OCI-LY1 (cell line): ENCODE data around the gene CSNK1D.

Experiments
- EZH2 ChIP-seq: fragments of 200-600 bp; sonication (generic), shearing (Covaris generic); IDR thresholded peaks from 2 replicates; pipeline ENCODE4 v1.8.0; 2017; ENCODE audit warnings: borderline replicate concordance, mixed run types, mild to moderate bottlenecking, antibody characterized with exemption, low read length, moderate library complexity, mixed read lengths
- TF ChIP-seq, protein P1 (sequence below): fragments of 200-600 bp; sonication (generic), shearing (Covaris generic); IDR thresholded peaks from 2 replicates; pipeline ENCODE4 v1.5.1; 2017; ENCODE audit warnings: mild to moderate bottlenecking, antibody characterized with exemption, low read length, moderate library complexity, mixed read lengths

DNA sequence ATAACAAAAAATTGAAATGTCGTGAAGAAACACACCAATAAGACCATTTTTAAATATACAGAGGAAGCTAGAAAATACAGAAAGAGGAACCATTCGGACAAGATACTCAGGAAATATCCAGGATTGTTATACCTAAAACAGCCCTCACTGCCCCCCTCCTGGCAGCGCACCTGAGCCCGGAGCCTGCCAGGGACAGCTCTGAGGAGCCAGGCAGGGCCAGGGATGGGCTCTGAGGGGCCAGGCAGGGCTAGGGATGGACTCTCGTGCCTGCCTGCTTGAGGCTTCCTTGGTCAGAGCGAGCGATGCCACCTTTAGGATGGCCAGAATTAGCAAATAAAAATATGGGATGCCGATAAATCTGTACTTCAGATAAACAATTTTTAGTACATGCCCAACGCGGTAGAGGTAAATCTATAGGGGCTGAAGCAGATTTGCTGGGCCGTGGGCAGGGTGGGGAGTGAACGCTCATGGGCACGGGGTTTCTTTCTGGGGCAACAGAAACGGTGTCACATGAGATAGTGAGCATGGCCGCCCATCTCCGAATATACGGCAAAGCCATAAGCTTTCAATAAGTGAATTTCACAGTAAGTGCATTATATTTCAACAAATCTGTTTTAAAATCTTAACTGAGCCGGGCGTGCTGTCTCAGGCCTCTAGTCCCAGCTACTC lies 18.2 kb upstream of the CSNK1D start:
- TF ChIP-seq, protein P1, sequence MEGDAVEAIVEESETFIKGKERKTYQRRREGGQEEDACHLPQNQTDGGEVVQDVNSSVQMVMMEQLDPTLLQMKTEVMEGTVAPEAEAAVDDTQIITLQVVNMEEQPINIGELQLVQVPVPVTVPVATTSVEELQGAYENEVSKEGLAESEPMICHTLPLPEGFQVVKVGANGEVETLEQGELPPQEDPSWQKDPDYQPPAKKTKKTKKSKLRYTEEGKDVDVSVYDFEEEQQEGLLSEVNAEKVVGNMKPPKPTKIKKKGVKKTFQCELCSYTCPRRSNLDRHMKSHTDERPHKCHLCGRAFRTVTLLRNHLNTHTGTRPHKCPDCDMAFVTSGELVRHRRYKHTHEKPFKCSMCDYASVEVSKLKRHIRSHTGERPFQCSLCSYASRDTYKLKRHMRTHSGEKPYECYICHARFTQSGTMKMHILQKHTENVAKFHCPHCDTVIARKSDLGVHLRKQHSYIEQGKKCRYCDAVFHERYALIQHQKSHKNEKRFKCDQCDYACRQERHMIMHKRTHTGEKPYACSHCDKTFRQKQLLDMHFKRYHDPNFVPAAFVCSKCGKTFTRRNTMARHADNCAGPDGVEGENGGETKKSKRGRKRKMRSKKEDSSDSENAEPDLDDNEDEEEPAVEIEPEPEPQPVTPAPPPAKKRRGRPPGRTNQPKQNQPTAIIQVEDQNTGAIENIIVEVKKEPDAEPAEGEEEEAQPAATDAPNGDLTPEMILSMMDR: no peak
- no peak for TF ChIP-seq EZH2
